Stimulated activated CD4-positive, alpha-beta T cell treated with anti-CD3 and anti-CD28 coated beads, Interleukin-4, amount 100 ng/mL, for 1 hour (primary cell): ENCODE measurements around the gene PRR19.

Experiments
- DNase-seq: peaks from one replicate; pipeline ENCODE4 v3.0.0-alpha.2; 2020

Gene PRR19

GRCh38 chr19:42271861-42272534, 29.9 kb upstream of the PRR19 start:
- no peak for DNase-seq

- DNase-seq: no peak
These were observed 29.4 kb upstream of the PRR19 start for GRCh38 chr19:42272535-42272897.

- DNase-seq: no peak
These were observed 28.9 kb upstream of the PRR19 start for GRCh38 chr19:42272989-42273406.

GRCh38 chr19:42273407-42274064, 28.4 kb upstream of the PRR19 start:
- DNase-seq: no peak

GRCh38 chr19:42274065-42274682, 27.8 kb upstream of the PRR19 start:
- DNase-seq: no peak

GRCh38 chr19:42275103-42275502, 26.8 kb upstream of the PRR19 start:
- DNase-seq: no peak

- no peak for DNase-seq
These were observed 26.4 kb upstream of the PRR19 start for GRCh38 chr19:42275517-42275916.

GRCh38 chr19:42276284-42276683, 25.6 kb upstream of the PRR19 start:
- no peak for DNase-seq

- no peak for DNase-seq
These were observed 25.1 kb upstream of the PRR19 start for GRCh38 chr19:42276821-42277220.

- no peak for DNase-seq
These were observed 24.0 kb upstream of the PRR19 start for GRCh38 chr19:42277821-42278451.

- DNase-seq: no peak
These were observed 23.3 kb upstream of the PRR19 start for GRCh38 chr19:42278452-42279154.

GRCh38 chr19:42279155-42279901, 22.6 kb upstream of the PRR19 start:
- DNase-seq: no peak

GRCh38 chr19:42279902-42280814, 21.8 kb upstream of the PRR19 start:
- DNase-seq: peak; percentile 88

- DNase-seq: peak; percentile 39
These were observed 21.2 kb upstream of the PRR19 start for GRCh38 chr19:42280815-42281145.

GRCh38 chr19:42281146-42281826, 20.6 kb upstream of the PRR19 start:
- no peak for DNase-seq

- no peak for DNase-seq
These were observed 19.8 kb upstream of the PRR19 start for GRCh38 chr19:42281827-42282762.

- no peak for DNase-seq
These were observed 19.1 kb upstream of the PRR19 start for GRCh38 chr19:42282819-42283187.

- DNase-seq: peak; percentile 95
These were observed 18.5 kb upstream of the PRR19 start for GRCh38 chr19:42283188-42284065.

- DNase-seq: peak; percentile 82
These were observed 17.8 kb upstream of the PRR19 start for GRCh38 chr19:42284066-42284501.
